Ishikawa (cell line): Measurements from ENCODE around the gene CDC37.

Source experiments
- CEBPB ChIP-seq: IDR thresholded peaks from 2 replicates; pipeline ENCODE4 v1.6.1; 2012
- CREB1 ChIP-seq: IDR thresholded peaks from 2 replicates; pipeline ENCODE4 v1.6.1; 2012; ENCODE audit warnings: low read depth
- EGR1 ChIP-seq: IDR thresholded peaks from 2 replicates; pipeline ENCODE4 v1.6.1; 2012
- EP300 ChIP-seq: IDR thresholded peaks from 2 replicates; pipeline ENCODE4 v1.6.1; 2012; ENCODE audit warnings: borderline replicate concordance
- FOXM1 ChIP-seq: IDR thresholded peaks from 2 replicates; pipeline ENCODE4 v1.6.1; 2012; ENCODE audit warnings: low read depth, borderline replicate concordance
- NFIC ChIP-seq: IDR thresholded peaks from 2 replicates; pipeline ENCODE4 v1.6.1; 2012
- RAD21 ChIP-seq: IDR thresholded peaks from 2 replicates; pipeline ENCODE4 v1.6.1; 2012; ENCODE audit warnings: low read depth
- TAF1 ChIP-seq: IDR thresholded peaks from 2 replicates; pipeline ENCODE4 v1.6.1; 2012; ENCODE audit warnings: low read depth, mild to moderate bottlenecking
- TCF12 ChIP-seq: IDR thresholded peaks from 2 replicates; pipeline ENCODE4 v1.6.1; 2012; ENCODE audit warnings: low read depth
- TEAD4 ChIP-seq: IDR thresholded peaks from 2 replicates; pipeline ENCODE4 v1.6.1; 2012
- YY1 ChIP-seq: IDR thresholded peaks from 2 replicates; pipeline ENCODE4 v1.6.1; 2012; ENCODE audit warnings: low read depth
- ZBTB7A ChIP-seq: IDR thresholded peaks from 2 replicates; pipeline ENCODE4 v1.6.1; 2012; ENCODE audit warnings: low read depth
- TF ChIP-seq, protein P1 (sequence below): IDR thresholded peaks from 2 replicates; pipeline ENCODE4 v1.6.1; 2012; ENCODE audit warnings: low read depth, mild to moderate bottlenecking
- TF ChIP-seq, protein P2 (sequence below): IDR thresholded peaks from 2 replicates; pipeline ENCODE4 v1.6.1; 2012
- TF ChIP-seq, protein P3 (sequence below): IDR thresholded peaks from 2 replicates; pipeline ENCODE4 v1.6.1; 2012

Gene CDC37

DNA sequence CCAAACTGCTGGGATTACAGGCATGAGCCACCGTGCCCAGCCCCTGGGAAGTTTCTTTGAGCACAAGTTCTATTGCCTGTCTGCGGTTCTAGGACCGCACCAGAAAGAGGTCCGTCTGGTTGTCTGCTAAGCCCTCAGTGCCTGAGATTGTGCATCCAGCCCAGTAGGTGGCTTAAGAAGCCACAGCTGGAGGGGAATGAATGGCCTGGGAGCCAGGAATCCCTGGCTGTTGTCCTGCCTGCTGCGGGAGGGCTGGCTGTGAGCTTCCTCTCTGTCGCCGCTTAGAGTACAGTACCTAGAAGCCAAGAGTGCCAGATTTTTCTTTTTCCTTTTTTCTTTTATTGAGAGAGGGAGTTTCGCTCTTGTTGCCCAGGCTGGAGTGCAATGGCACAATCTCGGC is 18.8 kb downstream of the CDC37 start:
- no peak for TF ChIP-seq TCF12
- no peak for TF ChIP-seq EP300
- TF ChIP-seq CREB1, result no peak

DNA sequence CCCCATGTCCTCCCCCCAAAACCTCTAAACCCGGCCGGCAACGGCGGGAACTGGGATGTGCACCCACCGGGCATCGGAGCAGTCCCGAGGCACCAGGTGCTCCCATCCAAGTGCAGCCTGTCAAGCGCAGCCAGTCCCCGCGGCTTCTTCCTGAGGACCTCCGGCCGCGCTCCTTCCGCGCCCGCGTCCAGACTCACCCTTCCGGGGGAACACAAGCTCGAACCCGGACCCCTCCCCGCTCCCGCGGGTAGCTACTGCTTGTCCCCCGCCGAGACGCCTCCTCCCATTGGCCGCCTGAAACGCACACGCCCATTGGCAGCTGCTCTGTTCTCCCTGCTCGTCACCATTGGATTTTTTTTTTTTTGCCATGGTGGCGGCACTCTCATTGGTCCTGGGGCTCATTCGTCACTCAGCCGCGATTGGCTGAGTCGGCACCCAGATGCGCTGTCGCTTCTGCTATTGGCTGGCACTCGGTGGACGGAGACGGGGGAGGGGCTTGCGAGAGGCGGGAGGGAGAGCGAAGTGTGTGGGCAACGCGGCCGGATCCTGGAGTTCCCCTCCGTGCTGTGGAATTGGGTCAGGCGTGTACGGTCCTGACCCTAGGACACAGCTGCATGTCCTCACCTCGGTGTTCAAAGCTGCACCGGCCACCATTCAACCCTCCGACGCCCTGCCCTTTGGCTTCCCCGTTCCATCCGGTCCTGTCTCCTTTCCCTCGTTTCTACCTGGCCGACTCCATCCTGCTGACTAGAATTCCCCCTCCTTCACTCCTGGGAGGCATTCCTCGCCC is 22.8 kb downstream of the CDC37 start, which contains the start of gene TYK2:
TYK2 (minus strand) TSS at position 260 of the 790 bp plus-strand sequence. CDS start 2,166 bp downstream, outside the sequence.
- TF ChIP-seq ZBTB7A (peak; percentile 73), CREB1 (peak; percentile 81), TCF12 (no peak), TAF1 (peak; percentile 81)
- TF ChIP-seq, protein P1, sequence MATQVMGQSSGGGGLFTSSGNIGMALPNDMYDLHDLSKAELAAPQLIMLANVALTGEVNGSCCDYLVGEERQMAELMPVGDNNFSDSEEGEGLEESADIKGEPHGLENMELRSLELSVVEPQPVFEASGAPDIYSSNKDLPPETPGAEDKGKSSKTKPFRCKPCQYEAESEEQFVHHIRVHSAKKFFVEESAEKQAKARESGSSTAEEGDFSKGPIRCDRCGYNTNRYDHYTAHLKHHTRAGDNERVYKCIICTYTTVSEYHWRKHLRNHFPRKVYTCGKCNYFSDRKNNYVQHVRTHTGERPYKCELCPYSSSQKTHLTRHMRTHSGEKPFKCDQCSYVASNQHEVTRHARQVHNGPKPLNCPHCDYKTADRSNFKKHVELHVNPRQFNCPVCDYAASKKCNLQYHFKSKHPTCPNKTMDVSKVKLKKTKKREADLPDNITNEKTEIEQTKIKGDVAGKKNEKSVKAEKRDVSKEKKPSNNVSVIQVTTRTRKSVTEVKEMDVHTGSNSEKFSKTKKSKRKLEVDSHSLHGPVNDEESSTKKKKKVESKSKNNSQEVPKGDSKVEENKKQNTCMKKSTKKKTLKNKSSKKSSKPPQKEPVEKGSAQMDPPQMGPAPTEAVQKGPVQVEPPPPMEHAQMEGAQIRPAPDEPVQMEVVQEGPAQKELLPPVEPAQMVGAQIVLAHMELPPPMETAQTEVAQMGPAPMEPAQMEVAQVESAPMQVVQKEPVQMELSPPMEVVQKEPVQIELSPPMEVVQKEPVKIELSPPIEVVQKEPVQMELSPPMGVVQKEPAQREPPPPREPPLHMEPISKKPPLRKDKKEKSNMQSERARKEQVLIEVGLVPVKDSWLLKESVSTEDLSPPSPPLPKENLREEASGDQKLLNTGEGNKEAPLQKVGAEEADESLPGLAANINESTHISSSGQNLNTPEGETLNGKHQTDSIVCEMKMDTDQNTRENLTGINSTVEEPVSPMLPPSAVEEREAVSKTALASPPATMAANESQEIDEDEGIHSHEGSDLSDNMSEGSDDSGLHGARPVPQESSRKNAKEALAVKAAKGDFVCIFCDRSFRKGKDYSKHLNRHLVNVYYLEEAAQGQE, result no peak
- TF ChIP-seq, protein P2, sequence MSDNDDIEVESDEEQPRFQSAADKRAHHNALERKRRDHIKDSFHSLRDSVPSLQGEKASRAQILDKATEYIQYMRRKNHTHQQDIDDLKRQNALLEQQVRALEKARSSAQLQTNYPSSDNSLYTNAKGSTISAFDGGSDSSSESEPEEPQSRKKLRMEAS, result peak; percentile 96

DNA sequence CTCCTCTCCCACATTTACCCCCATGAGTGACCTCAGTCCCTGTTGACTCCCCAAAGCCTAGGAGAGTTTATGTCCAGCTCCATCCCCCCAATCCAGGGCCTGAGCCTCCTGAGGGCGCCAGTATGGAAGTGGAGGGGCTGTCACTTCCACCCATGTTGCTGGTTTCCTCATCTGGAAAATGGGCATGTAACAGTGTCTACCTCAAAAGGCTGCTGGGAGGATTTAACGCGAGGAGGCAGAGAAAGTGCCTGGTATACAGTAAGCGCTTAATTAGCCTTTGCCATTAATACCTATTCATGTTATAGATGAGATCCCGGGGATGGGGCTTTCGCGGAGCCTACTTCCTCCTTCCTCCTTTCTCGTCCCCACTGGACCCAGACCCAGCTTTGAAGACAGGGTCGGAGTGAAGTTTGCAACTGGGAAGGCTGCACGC is 23.4 kb downstream of the CDC37 start:
- TF ChIP-seq FOXM1 (no peak), NFIC (no peak), CEBPB (no peak), EP300 (no peak), TEAD4 (no peak), EGR1 (no peak), TCF12 (no peak), CREB1 (no peak), YY1 (no peak), ZBTB7A (no peak), TAF1 (no peak)
- TF ChIP-seq, protein P1, result no peak
- TF ChIP-seq, protein P2, result no peak

DNA sequence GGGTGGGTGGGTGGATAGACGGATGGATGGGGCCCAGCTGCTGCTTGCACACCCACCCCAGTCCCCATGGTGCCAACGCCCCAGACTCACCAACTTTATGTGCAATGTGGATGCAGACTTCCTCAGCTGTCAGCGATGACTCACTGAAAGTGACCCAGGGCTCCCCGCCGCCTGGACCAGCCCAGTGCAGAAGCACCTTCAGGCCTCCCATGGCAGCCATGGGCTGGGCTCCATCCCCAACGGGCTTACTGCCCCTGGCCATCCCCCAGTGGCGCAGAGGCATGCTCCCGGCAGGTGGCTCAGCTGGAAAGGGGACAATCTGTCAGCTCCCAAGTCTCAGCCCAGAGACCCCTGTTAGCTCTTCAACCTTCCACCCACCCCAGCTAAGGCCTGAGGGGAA is 25.2 kb downstream of the CDC37 start:
- TF ChIP-seq TCF12, result no peak
- no peak for TF ChIP-seq RAD21
- TF ChIP-seq EGR1, result no peak
- TF ChIP-seq TEAD4, result no peak
- TF ChIP-seq NFIC, result no peak
- TF ChIP-seq, protein P2, result no peak
- TF ChIP-seq TAF1, result no peak
- TF ChIP-seq ZBTB7A, result no peak
- TF ChIP-seq CREB1, result no peak
- TF ChIP-seq FOXM1, result no peak
- TF ChIP-seq, protein P3, sequence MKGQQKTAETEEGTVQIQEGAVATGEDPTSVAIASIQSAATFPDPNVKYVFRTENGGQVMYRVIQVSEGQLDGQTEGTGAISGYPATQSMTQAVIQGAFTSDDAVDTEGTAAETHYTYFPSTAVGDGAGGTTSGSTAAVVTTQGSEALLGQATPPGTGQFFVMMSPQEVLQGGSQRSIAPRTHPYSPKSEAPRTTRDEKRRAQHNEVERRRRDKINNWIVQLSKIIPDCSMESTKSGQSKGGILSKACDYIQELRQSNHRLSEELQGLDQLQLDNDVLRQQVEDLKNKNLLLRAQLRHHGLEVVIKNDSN, result no peak
- TF ChIP-seq, protein P1, result no peak
- no peak for TF ChIP-seq EP300
- TF ChIP-seq YY1, result no peak

DNA sequence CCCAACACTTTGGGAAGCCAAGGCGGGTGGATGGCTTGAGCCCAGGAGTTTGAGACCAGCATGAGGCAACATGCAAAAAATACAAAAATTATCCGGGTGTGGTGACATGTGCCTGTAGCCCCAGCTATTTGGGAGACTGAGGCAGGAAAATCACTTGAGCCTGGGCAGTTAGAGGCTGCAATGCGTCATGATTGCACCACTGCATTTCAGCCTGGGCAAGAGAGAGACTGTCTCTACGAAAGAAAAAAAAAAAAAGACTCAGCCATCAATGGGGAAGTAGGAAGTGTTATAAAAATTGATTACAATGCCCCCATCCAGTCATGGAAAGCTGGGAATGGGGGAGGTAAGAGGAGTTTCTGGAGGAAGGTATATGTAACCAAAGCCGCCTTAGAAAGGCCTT is 28.4 kb downstream of the CDC37 start:
- TF ChIP-seq FOXM1 (no peak), EP300 (no peak), CEBPB (no peak)
- TF ChIP-seq, protein P3, result no peak
- TF ChIP-seq, protein P1, result no peak
